ENCODE measurements around the gene PANK4. TPM values are rescaled to one million over a fixed set of nuclear protein-coding genes. Genes with fewer than 3 reads are reported as not detected.
A peak's percentile ranks its signal among the peaks of the same experiment; 100 is the strongest.

PANK4 gene
- total and polyA plus RNA-seq, 9 of the 15 experiments (the other 6 are each of a cell fraction or from before 2014, with no cell fraction given): 0.93 to 55.6 (median 31.5) TPM

- Histone ChIP-seq H3K27me3 (ENCODE audit: control insufficient read depth in 2 of 2, insufficient read depth in 2 of 2, low read length in 2 of 2) (peaks cover 12 to 76% of the 10 kb centered on the region in 2 experiments; a peak in 3 of 5 replicates), H3K27ac (ENCODE audit: extremely low read depth, low read depth, low read length) (no peak overlapping the region), H3K36me3 (ENCODE audit: control insufficient read depth, insufficient read depth, low read length) (no peaks in the 10 kb centered on the region), H3K79me2 (ENCODE audit: control insufficient read depth, insufficient read depth, low read length) (no peaks in the 10 kb centered on the region), H3K4me1 (replicated peaks in 1 of 2; ENCODE audit: control insufficient read depth in 2 of 2, insufficient read depth in 2 of 2, low read length in 2 of 2) (peaks cover 0 to 62% of the 10 kb centered on the region in 2 experiments; a peak in 2 of 5 replicates), H3K9me1 (ENCODE audit: control insufficient read depth, insufficient read depth, low read length) (no peaks in the 10 kb centered on the region), H3K4me3 (no peak overlapping the region), H3K9ac (ENCODE audit: insufficient read depth in 1 of 2, low read depth in 2 of 2, low read length in 2 of 2) (no peak overlapping the region), H3K4me2 (ENCODE audit: insufficient read depth, low read length) (no peak overlapping the region), H4K20me1 (replicated peaks; ENCODE audit: control insufficient read depth, insufficient read depth, low read length) (peaks cover 47% of the 10 kb centered on the region), H2AFZ (ENCODE audit: low read depth, low read length) (no peak overlapping the region), H3K9me3 (replicated peaks; ENCODE audit: control insufficient read depth, insufficient read depth, low read depth, low read length) (no peaks in the 10 kb centered on the region)
- 0% methylated on average over 14 of the region's 30 CpGs for WGBS (ENCODE audit: insufficient coverage, low coverage, missing lambda C conversion rate)
- ChIA-PET POLR2A (interaction anchor here (1.1 to 1.4 kb wide), 2 partner anchors 11 to 21 kb away, joined by 3 to 4 read pairs; no protein-coding TSS in a partner anchor), CTCF (ENCODE audit: low intra/inter-chr PET ratio) (no interaction called here)
- FAIRE-seq (no peak), ATAC-seq (peak; percentile 87), DNase-seq (ENCODE audit: extremely low read depth in 1 of 4, low spot score in 3 of 4) (peak; percentile 60 to 93 (median 89))
- BruUV-seq (replicated peaks): no TSS peak
- intact Hi-C loops (cut with micrococcal nuclease) (no loop called here), in situ Hi-C loops (cut with MboI) (no loop called here)
- peak; percentile 52; the same call in 1 of the 2 replicates for TF ChIP-seq HNRNPL (IDR thresholded peaks at IDR 0.05; ENCODE audit: low read depth, low read length)
- peak; percentile 78 for TF ChIP-seq TOE1 (IDR thresholded peaks at IDR 0.05; ENCODE audit: borderline replicate concordance)
- TF ChIP-seq TOE1 (CRISPR knock-in tag; IDR thresholded peaks at IDR 0.05; ENCODE audit: borderline replicate concordance, low read depth): no peak
- no peak for TF ChIP-seq XRCC4 (IDR thresholded peaks at IDR 0.05; ENCODE audit: extremely low read depth, insufficient read depth, insufficient read length)
- peak; percentile 54 for TF ChIP-seq PCBP1 (IDR thresholded peaks at IDR 0.05; ENCODE audit: low read depth, low read length, poor library complexity, severe bottlenecking)
- TF ChIP-seq SP1 (CRISPR knock-in tag; IDR thresholded peaks at IDR 0.05): peak; percentile 64; the same call in 1 of the 2 replicates
- TF ChIP-seq GATAD2A (IDR thresholded peaks at IDR 0.05): no peak
- no peak for TF ChIP-seq ZNF778 (CRISPR knock-in tag; IDR thresholded peaks at IDR 0.05)
- peak; percentile 25; the same call in 1 of the 2 replicates for TF ChIP-seq XRCC5 (IDR thresholded peaks at IDR 0.05; ENCODE audit: low read depth, low read length)
- peak; percentile 89 for TF ChIP-seq SAFB (IDR thresholded peaks at IDR 0.05; ENCODE audit: borderline replicate concordance, low read depth, low read length)
- TF ChIP-seq MAZ (CRISPR knock-in tag; conservative IDR thresholded peaks at IDR 0.05 in 1 of 2, IDR thresholded peaks at IDR 0.05 in 1 of 2): peak in 1 of 2 experiments; percentile 56; a peak in 1 of 4 replicates
- TF ChIP-seq FOXM1 (IDR thresholded peaks at IDR 0.05; ENCODE audit: low read depth): 0 out of 2 replicates have a peak, but pooled peaks have one; percentile 40
- no peak for TF ChIP-seq FOXM1 (CRISPR knock-in tag; IDR thresholded peaks at IDR 0.05; ENCODE audit: low read depth)
- TF ChIP-seq, protein P1, sequence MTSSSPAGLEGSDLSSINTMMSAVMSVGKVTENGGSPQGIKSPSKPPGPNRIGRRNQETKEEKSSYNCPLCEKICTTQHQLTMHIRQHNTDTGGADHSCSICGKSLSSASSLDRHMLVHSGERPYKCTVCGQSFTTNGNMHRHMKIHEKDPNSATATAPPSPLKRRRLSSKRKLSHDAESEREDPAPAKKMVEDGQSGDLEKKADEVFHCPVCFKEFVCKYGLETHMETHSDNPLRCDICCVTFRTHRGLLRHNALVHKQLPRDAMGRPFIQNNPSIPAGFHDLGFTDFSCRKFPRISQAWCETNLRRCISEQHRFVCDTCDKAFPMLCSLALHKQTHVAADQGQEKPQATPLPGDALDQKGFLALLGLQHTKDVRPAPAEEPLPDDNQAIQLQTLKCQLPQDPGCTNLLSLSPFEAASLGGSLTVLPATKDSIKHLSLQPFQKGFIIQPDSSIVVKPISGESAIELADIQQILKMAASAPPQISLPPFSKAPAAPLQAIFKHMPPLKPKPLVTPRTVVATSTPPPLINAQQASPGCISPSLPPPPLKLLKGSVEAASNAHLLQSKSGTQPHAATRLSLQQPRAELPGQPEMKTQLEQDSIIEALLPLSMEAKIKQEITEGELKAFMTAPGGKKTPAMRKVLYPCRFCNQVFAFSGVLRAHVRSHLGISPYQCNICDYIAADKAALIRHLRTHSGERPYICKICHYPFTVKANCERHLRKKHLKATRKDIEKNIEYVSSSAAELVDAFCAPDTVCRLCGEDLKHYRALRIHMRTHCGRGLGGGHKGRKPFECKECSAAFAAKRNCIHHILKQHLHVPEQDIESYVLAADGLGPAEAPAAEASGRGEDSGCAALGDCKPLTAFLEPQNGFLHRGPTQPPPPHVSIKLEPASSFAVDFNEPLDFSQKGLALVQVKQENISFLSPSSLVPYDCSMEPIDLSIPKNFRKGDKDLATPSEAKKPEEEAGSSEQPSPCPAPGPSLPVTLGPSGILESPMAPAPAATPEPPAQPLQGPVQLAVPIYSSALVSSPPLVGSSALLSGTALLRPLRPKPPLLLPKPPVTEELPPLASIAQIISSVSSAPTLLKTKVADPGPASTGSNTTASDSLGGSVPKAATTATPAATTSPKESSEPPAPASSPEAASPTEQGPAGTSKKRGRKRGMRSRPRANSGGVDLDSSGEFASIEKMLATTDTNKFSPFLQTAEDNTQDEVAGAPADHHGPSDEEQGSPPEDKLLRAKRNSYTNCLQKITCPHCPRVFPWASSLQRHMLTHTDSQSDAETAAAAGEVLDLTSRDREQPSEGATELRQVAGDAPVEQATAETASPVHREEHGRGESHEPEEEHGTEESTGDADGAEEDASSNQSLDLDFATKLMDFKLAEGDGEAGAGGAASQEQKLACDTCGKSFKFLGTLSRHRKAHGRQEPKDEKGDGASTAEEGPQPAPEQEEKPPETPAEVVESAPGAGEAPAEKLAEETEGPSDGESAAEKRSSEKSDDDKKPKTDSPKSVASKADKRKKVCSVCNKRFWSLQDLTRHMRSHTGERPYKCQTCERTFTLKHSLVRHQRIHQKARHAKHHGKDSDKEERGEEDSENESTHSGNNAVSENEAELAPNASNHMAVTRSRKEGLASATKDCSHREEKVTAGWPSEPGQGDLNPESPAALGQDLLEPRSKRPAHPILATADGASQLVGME (CRISPR knock-in tag; IDR thresholded peaks at IDR 0.05): no peak
Observed at GRCh38 chr1:2466958-2467554, 59.3 kb downstream of the PANK4 start.
